WTC11 (cell line): Measurements from ENCODE around the gene SHISA7.
A peak's percentile ranks its signal among the peaks of the same experiment; 100 is the strongest.

ENCODE experiments used
- ATF1 ChIP-seq: sonication (generic); formaldehyde crosslinking; IDR thresholded peaks from 2 replicates; pipeline ENCODE4 v1.8.1; 2023; ENCODE audit warnings: mild to moderate bottlenecking, moderate library complexity, missing genetic modification reagents
- CREB1 ChIP-seq: sonication (generic); formaldehyde crosslinking; IDR thresholded peaks from 2 replicates; pipeline ENCODE4 v1.8.0; 2023; ENCODE audit warnings: mild to moderate bottlenecking, missing genetic modification reagents
- CREM ChIP-seq: sonication (generic); formaldehyde crosslinking; IDR thresholded peaks from 2 replicates; pipeline ENCODE4 v1.8.1; 2022; ENCODE audit warnings: mild to moderate bottlenecking, missing genetic modification reagents, moderate library complexity
- HMGA2 ChIP-seq: fragments of 250-450 bp; sonication (Bioruptor Pico); IDR thresholded peaks from 2 replicates; pipeline ENCODE4 v1.4.0; 2021; ENCODE audit warnings: mild to moderate bottlenecking, moderate library complexity
- JAZF1 ChIP-seq: fragments of 250-450 bp; sonication (Bioruptor Pico); IDR thresholded peaks from 2 replicates; pipeline ENCODE4 v1.9.0; 2021; ENCODE audit warnings: moderate library complexity, mild to moderate bottlenecking, inconsistent platforms
- RELA ChIP-seq: sonication (generic); formaldehyde crosslinking; IDR thresholded peaks from 2 replicates; pipeline ENCODE4 v1.8.1; 2022; ENCODE audit warnings: missing genetic modification reagents, mild to moderate bottlenecking, borderline replicate concordance
- ZNF263 ChIP-seq: sonication (generic); formaldehyde crosslinking; IDR thresholded peaks from 2 replicates; pipeline ENCODE4 v1.8.1; 2022; ENCODE audit warnings: low read depth, mild to moderate bottlenecking, moderate library complexity, missing genetic modification reagents
- ZNF396 ChIP-seq: fragments of 250-450 bp; sonication (Bioruptor Pico); IDR thresholded peaks from 2 replicates; pipeline ENCODE4 v1.8.0; 2021; ENCODE audit warnings: mild to moderate bottlenecking, moderate library complexity, borderline replicate concordance
- TF ChIP-seq, protein P1 (sequence below): fragments of 200-600 bp; IDR thresholded peaks from 2 replicates; pipeline ENCODE4 v1.8.0; 2022; ENCODE audit warnings: antibody characterized with exemption
- TF ChIP-seq, protein P2 (sequence below): sonication (generic); formaldehyde crosslinking; IDR thresholded peaks from 2 replicates; pipeline ENCODE4 v1.8.1; 2023; ENCODE audit warnings: mild to moderate bottlenecking, missing genetic modification reagents, moderate library complexity
- TF ChIP-seq, protein P3 (sequence below): sonication (generic); formaldehyde crosslinking; IDR thresholded peaks from 2 replicates; pipeline ENCODE4 v1.8.0; 2022; ENCODE audit warnings: mild to moderate bottlenecking, missing genetic modification reagents

DNA sequence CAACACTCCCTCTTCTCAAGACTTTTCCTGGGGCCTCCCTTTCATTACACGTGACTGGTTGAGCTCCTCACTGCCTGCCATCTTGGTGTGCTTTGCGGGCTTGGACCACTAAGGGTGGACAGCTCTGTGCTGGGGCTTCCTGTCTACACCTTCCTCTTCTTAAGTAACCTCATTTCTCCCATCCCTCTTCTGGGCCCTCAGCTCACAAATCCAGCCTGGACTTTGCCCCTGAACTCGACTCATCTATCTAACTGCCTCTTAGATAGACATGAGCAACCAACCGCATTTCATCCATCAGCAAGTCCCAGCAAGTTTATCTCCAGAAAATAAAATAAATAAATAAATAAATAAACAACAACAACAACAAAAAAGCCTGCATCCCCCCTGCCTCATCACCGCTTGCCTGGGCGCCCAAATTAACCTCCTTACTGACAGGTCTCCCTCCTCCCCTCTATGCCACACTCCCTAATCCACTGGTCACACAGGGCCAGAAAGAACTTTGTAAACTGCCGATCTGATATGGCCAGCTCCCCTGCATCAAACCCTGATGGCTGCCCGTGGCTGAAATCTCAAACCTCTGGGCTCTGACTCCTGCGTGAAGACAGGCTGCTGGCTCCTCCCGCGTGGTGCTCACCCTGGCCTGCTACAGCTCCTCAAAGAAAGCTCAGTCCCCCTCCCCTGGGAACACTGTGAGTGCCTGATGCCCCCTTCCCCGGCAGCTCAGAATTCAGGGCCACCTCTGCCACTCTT, 10.6 kb upstream of the SHISA7 start:
- TF ChIP-seq JAZF1 (CRISPR knock-in tag) (no peak), HMGA2 (CRISPR knock-in tag) (no peak), ZNF263 (CRISPR knock-in tag) (no peak), CREB1 (no peak), ZNF396 (CRISPR knock-in tag) (no peak), RELA (CRISPR knock-in tag) (0 out of 2 replicates have a peak, but pooled peaks have one; percentile 28), CREM (no peak), ATF1 (CRISPR knock-in tag) (no peak)
- TF ChIP-seq, protein P1, sequence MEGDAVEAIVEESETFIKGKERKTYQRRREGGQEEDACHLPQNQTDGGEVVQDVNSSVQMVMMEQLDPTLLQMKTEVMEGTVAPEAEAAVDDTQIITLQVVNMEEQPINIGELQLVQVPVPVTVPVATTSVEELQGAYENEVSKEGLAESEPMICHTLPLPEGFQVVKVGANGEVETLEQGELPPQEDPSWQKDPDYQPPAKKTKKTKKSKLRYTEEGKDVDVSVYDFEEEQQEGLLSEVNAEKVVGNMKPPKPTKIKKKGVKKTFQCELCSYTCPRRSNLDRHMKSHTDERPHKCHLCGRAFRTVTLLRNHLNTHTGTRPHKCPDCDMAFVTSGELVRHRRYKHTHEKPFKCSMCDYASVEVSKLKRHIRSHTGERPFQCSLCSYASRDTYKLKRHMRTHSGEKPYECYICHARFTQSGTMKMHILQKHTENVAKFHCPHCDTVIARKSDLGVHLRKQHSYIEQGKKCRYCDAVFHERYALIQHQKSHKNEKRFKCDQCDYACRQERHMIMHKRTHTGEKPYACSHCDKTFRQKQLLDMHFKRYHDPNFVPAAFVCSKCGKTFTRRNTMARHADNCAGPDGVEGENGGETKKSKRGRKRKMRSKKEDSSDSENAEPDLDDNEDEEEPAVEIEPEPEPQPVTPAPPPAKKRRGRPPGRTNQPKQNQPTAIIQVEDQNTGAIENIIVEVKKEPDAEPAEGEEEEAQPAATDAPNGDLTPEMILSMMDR: no peak
- TF ChIP-seq, protein P2, sequence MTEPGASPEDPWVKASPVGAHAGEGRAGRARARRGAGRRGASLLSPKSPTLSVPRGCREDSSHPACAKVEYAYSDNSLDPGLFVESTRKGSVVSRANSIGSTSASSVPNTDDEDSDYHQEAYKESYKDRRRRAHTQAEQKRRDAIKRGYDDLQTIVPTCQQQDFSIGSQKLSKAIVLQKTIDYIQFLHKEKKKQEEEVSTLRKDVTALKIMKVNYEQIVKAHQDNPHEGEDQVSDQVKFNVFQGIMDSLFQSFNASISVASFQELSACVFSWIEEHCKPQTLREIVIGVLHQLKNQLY (CRISPR knock-in tag): no peak
- TF ChIP-seq, protein P3, sequence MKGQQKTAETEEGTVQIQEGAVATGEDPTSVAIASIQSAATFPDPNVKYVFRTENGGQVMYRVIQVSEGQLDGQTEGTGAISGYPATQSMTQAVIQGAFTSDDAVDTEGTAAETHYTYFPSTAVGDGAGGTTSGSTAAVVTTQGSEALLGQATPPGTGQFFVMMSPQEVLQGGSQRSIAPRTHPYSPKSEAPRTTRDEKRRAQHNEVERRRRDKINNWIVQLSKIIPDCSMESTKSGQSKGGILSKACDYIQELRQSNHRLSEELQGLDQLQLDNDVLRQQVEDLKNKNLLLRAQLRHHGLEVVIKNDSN (CRISPR knock-in tag): no peak
